Esophagus muscularis mucosa (tissue), 4 donors: ENCODE data around the gene WDR27. TPM values are rescaled to one million over a fixed set of nuclear protein-coding genes. Genes with fewer than 3 reads are reported as not detected.

Source experiments
- DNase-seq: peaks from one replicate; pipeline ENCODE4 v3.0.0-alpha.2; 2017; ENCODE audit errors: extremely low spot score
- H3K27ac ChIP-seq, 4 donors: fragments of 200-600 bp; sonication (generic); replicated peaks in 1 of 4; 1 replicate in 3 of 4; 2 replicates in 1 of 4; pipeline ENCODE4 v1.5.1; 2016 to 2019; ENCODE audit warnings: mild to moderate bottlenecking in 1 of 4
- H3K27me3 ChIP-seq, 4 donors: fragments of 200-600 bp; sonication (generic); one replicate each; pipeline versions ENCODE4 v1.5.1 to v1.6.0; 2016 to 2019
- H3K36me3 ChIP-seq, 4 donors: fragments of 200-600 bp; sonication (generic); one replicate each; pipeline ENCODE4 v1.5.1; 2016 to 2019
- H3K4me1 ChIP-seq, 4 donors: fragments of 200-600 bp; sonication (generic); one replicate each; pipeline ENCODE4 v1.5.1; 2016 to 2019
- H3K4me3 ChIP-seq, 4 donors: fragments of 200-600 bp; sonication (generic); 1 replicate in 2 of 4; 2 replicates in 2 of 4; pipeline ENCODE4 v1.5.1; 2016 to 2019; ENCODE audit warnings: mild to moderate bottlenecking in 4 of 4, moderate library complexity in 1 of 4
- H3K9me3 ChIP-seq, 4 donors: fragments of 200-600 bp; sonication (generic); 1 replicate in 3 of 4; 2 replicates in 1 of 4; pipeline ENCODE4 v1.5.1; 2016 to 2019
- CTCF ChIP-seq, 3 experiments: fragments of 200-600 bp in 2 of 3; fragments of 450-650 bp in 1 of 3; sonication (generic) in 2 of 3; IDR thresholded peaks; one replicate each; pipeline ENCODE4 v1.5.1; 2017 to 2019; ENCODE audit warnings: antibody characterized with exemption in 3 of 3, mild to moderate bottlenecking in 2 of 3, moderate library complexity in 1 of 3
- EP300 ChIP-seq: sonication (generic); formaldehyde crosslinking; IDR thresholded peaks from one replicate; pipeline ENCODE4 v1.6.1; 2017; ENCODE audit warnings: antibody characterized with exemption
- POLR2A ChIP-seq: fragments of 450-650 bp; IDR thresholded peaks from one replicate; pipeline ENCODE4 v1.6.1; 2017; ENCODE audit warnings: antibody characterized with exemption, moderate library complexity, mild to moderate bottlenecking, low read depth
- POLR2AphosphoS5 ChIP-seq, 2 donors: sonication (generic); formaldehyde crosslinking; IDR thresholded peaks; one replicate each; pipeline ENCODE4 v1.6.1; 2017; ENCODE audit warnings: antibody characterized with exemption in 2 of 2
- WGBS: methylation state at CpG from one replicate; pipeline ENCODE4 v1.1.5; 2018; 5-methylcytosine and 5-hydroxymethylcytosine counted together
- intact Hi-C: fragments of 100-400 bp; cut with DNase I; formaldehyde crosslinking; loops from one replicate; pipeline ENCODE4 v1.15.1; 2023
- total RNA-seq, 4 donors: library from RNA; depleted of rRNA; stranded (reverse); fragments of >200 nt; gene quantifications; one replicate each; pipeline versions ENCODE4 v1.1.0 to v1.2.1, GENCODE V29; 2016

The WDR27 gene
- total RNA-seq, 4 donors from 2014 or later = 9.3 to 18.4 (median 14.4) TPM

- TF ChIP-seq POLR2A (no peak), EP300 (no peak), CTCF (IDR thresholded peaks at IDR 0.05) (no peak), POLR2AphosphoS5 (IDR thresholded peaks at IDR 0.05) (no peak)
- no peaks in the 10 kb centered on the region for H3K27me3 ChIP-seq
- H3K9me3 ChIP-seq = peaks cover 0 to 2% (median 0%) of the 10 kb centered on the region in 4 donors
- no peak overlapping the region for H3K4me3 ChIP-seq
- H3K4me1 ChIP-seq = peaks cover 0 to 12% (median 10%) of the 10 kb centered on the region in 4 donors
- H3K27ac ChIP-seq = peak overlapping the region in 1 of 4 donors; percentile 24
- H3K36me3 ChIP-seq = no peaks in the 10 kb centered on the region
- DNase-seq = no peak
- 63% methylated on average over 4 of the region's 4 CpGs for whole genome bisulfite sequencing
- intact Hi-C loops = no loop called here
Observed at GRCh38 chr6:169503422-169504152, 198.2 kb downstream of the WDR27 start.

GRCh38 chr6:169502445-169502844 is 199.4 kb downstream of the WDR27 start:
- Histone ChIP-seq H3K27ac (no peak overlapping the region), H3K4me1 (peaks cover 0 to 12% (median 10%) of the 10 kb centered on the region in 4 donors), H3K4me3 (no peak overlapping the region), H3K27me3 (no peaks in the 10 kb centered on the region), H3K9me3 (no peaks in the 10 kb centered on the region), H3K36me3 (no peaks in the 10 kb centered on the region)
- WGBS = 95% methylated on average over 22 of the region's 22 CpGs
- TF ChIP-seq POLR2AphosphoS5 (IDR thresholded peaks at IDR 0.05) (no peak), POLR2A (no peak), EP300 (no peak), CTCF (IDR thresholded peaks at IDR 0.05) (no peak)
- no peak for DNase-seq
- intact Hi-C loops = no loop called here

- intact Hi-C loops = no loop called here
- no peaks in the 10 kb centered on the region for H3K36me3 ChIP-seq
- H3K27ac ChIP-seq = no peak overlapping the region
- WGBS = 98% methylated on average over 21 of the region's 32 CpGs
- no peaks in the 10 kb centered on the region for H3K27me3 ChIP-seq
- no peak overlapping the region for H3K4me3 ChIP-seq
- TF ChIP-seq CTCF (IDR thresholded peaks at IDR 0.05) (no peak), POLR2A (no peak), EP300 (no peak), POLR2AphosphoS5 (IDR thresholded peaks at IDR 0.05) (no peak)
- DNase-seq = no peak
- no peaks in the 10 kb centered on the region for H3K9me3 ChIP-seq
- peaks cover 0 to 12% (median 10%) of the 10 kb centered on the region in 4 donors for H3K4me1 ChIP-seq
Observed at GRCh38 chr6:169501777-169502313, 200.0 kb downstream of the WDR27 start.

GRCh38 chr6:169501128-169501527 is 200.7 kb downstream of the WDR27 start:
- Histone ChIP-seq H3K27ac (no peak overlapping the region), H3K27me3 (no peaks in the 10 kb centered on the region), H3K36me3 (no peaks in the 10 kb centered on the region), H3K4me1 (peaks cover 0 to 12% (median 10%) of the 10 kb centered on the region in 4 donors), H3K9me3 (no peaks in the 10 kb centered on the region), H3K4me3 (no peak overlapping the region)
- intact Hi-C loops = no loop called here
- TF ChIP-seq CTCF (IDR thresholded peaks at IDR 0.05) = no peak
- no peak for TF ChIP-seq EP300
- no peak for TF ChIP-seq POLR2A
- no peak for TF ChIP-seq POLR2AphosphoS5 (IDR thresholded peaks at IDR 0.05)
- WGBS = 96% methylated on average over 9 of the region's 11 CpGs
- DNase-seq = peak; percentile 86
